OCI-LY1 (cell line): ENCODE measurements around the gene PHF19.

Experiments used
- H2AFZ ChIP-seq: fragments of 200-600 bp; sonication (generic), shearing (Covaris generic); 2 replicates; pipeline ENCODE4 v1.6.0; 2014; ENCODE audit warnings: antibody characterized with exemption, mild to moderate bottlenecking, low read length
- H3F3A ChIP-seq: fragments of 200-600 bp; sonication (generic), shearing (Covaris generic); 2 replicates; pipeline ENCODE4 v1.6.0; 2014; ENCODE audit warnings: mild to moderate bottlenecking, antibody characterized with exemption, low read length, moderate library complexity; ENCODE audit not compliant: insufficient read depth
- H3K27ac ChIP-seq: fragments of 200-600 bp; sonication (generic); 2 replicates; pipeline ENCODE4 v1.5.1; 2014; ENCODE audit warnings: low read length, mixed run types, mild to moderate bottlenecking, low read depth; ENCODE audit not compliant: poor library complexity, severe bottlenecking
- H3K27me3 ChIP-seq: fragments of 200-600 bp; sonication (generic); 2 replicates; pipeline ENCODE4 v1.6.0; 2014; ENCODE audit warnings: antibody characterized with exemption, mild to moderate bottlenecking, low read length, moderate library complexity; ENCODE audit not compliant: insufficient read depth
- H3K36me3 ChIP-seq: fragments of 200-600 bp; sonication (generic); 2 replicates; pipeline ENCODE4 v1.6.1; 2014; ENCODE audit warnings: mild to moderate bottlenecking, antibody characterized with exemption, low read length, moderate library complexity, mixed read lengths; ENCODE audit not compliant: insufficient read depth
- H3K4me1 ChIP-seq: fragments of 200-600 bp; sonication (generic); 2 replicates; pipeline ENCODE4 v1.5.1; 2014; ENCODE audit warnings: mild to moderate bottlenecking, low read length, moderate library complexity; ENCODE audit not compliant: insufficient read depth, severe bottlenecking
- H3K4me2 ChIP-seq: fragments of 200-600 bp; sonication (generic), shearing (Covaris generic); 2 replicates; pipeline ENCODE4 v1.6.1; 2014; ENCODE audit warnings: low read length
- H3K4me3 ChIP-seq: fragments of 200-600 bp; sonication (generic); 2 replicates; pipeline ENCODE4 v1.5.1; 2014; ENCODE audit warnings: low read length, low read depth, mild to moderate bottlenecking, mixed read lengths; ENCODE audit not compliant: poor library complexity, severe bottlenecking
- H3K79me2 ChIP-seq: fragments of 200-600 bp; shearing (Covaris generic); 2 replicates; pipeline ENCODE4 v1.6.1; 2016; ENCODE audit warnings: mixed run types, low read length, mixed read lengths; ENCODE audit not compliant: insufficient read depth
- H3K9ac ChIP-seq: fragments of 200-600 bp; sonication (generic), shearing (Covaris generic); 2 replicates; pipeline ENCODE4 v1.6.1; 2014; ENCODE audit warnings: mild to moderate bottlenecking, low read length, mixed read lengths
- H3K9me2 ChIP-seq: fragments of 200-600 bp; sonication (generic), shearing (Covaris generic); 2 replicates; pipeline ENCODE4 v1.6.1; 2014; ENCODE audit warnings: low read depth, mild to moderate bottlenecking, low read length, mixed read lengths
- H3K9me3 ChIP-seq: fragments of 200-600 bp; shearing (Covaris generic); 2 replicates; pipeline ENCODE4 v1.6.1; 2014; ENCODE audit warnings: low read length, mixed read lengths
- H4K20me1 ChIP-seq: fragments of 200-600 bp; sonication (generic), shearing (Covaris generic); 2 replicates; pipeline ENCODE4 v1.6.0; 2016; ENCODE audit warnings: mild to moderate bottlenecking, low read length; ENCODE audit not compliant: insufficient read depth
- CTCF ChIP-seq: fragments of 200-600 bp; sonication (generic), shearing (Covaris generic); IDR thresholded peaks from 2 replicates; pipeline ENCODE4 v1.5.1; 2017; ENCODE audit warnings: mild to moderate bottlenecking, antibody characterized with exemption, low read length, moderate library complexity, mixed read lengths
- EZH2 ChIP-seq: fragments of 200-600 bp; sonication (generic), shearing (Covaris generic); IDR thresholded peaks from 2 replicates; pipeline ENCODE4 v1.8.0; 2017; ENCODE audit warnings: borderline replicate concordance, mixed run types, mild to moderate bottlenecking, antibody characterized with exemption, low read length, moderate library complexity, mixed read lengths

PHF19 gene

DNA sequence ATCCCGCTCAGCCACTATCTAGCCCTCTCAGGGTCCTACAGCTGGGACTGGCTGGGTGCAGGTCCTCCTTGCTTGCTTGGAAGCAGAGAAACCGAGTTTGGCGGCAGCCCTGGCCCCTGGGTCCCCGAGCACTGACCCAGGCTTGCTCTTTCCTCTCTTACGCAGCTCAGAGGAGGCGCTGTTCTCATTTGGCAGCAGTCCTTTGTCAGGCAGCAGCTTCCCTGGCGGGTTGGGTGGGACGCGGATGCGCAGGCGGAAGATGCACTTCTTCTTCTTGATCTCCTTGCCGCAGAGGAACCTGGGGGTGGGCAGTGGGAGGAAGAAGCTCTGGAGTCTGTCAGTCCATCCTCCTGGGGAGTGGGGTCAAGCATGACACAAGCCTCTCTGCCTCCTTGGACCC, 14.5 kb downstream of the PHF19 start:
- Histone ChIP-seq H3K79me2 (no peaks in the 10 kb centered on the region), H3K27ac (no peak overlapping the region), H3K4me1 (no peaks in the 10 kb centered on the region), H3K9ac (no peak overlapping the region), H3K4me3 (no peak overlapping the region), H3K36me3 (peaks cover 85% of the 10 kb centered on the region; the same call in 1 of the 2 replicates), H3F3A (no peaks in the 10 kb centered on the region), H3K9me2 (no peaks in the 10 kb centered on the region), H3K27me3 (no peaks in the 10 kb centered on the region), H3K9me3 (no peaks in the 10 kb centered on the region), H3K4me2 (no peak overlapping the region), H4K20me1 (no peaks in the 10 kb centered on the region), H2AFZ (no peak overlapping the region)
- TF ChIP-seq EZH2 (no peak), CTCF (no peak)

GRCh38 chr9:120861935-120862334, 15.1 kb downstream of the PHF19 start:
- Histone ChIP-seq H3K4me3 (no peak overlapping the region), H3F3A (no peaks in the 10 kb centered on the region), H3K79me2 (no peaks in the 10 kb centered on the region), H3K4me1 (no peaks in the 10 kb centered on the region), H3K27me3 (no peaks in the 10 kb centered on the region), H3K9me3 (no peaks in the 10 kb centered on the region), H3K9me2 (no peaks in the 10 kb centered on the region), H3K36me3 (peaks cover 85% of the 10 kb centered on the region; the same call in 1 of the 2 replicates), H2AFZ (no peak overlapping the region), H3K4me2 (no peak overlapping the region), H3K27ac (no peak overlapping the region), H4K20me1 (no peaks in the 10 kb centered on the region), H3K9ac (no peak overlapping the region)
- TF ChIP-seq CTCF (no peak), EZH2 (no peak)

DNA sequence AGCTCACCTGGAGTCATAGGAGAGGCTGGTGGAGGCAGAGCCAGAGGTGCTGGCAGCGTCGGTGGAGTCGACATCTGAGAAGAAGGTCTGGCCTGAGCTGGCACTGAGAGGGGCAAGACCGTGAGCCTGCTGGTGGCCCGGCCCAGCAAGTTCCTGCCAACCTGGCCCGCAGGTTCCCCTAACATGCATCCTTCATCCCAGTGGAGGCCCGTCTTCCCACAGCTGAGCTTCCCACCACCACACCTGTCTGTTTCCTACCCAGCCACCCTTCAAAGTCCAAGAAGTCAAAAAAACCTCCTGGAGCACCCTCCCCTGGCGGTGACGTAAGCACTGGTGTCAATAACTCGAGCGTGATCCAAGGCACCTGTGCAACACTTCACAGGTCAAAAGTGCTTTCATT, 16.9 kb downstream of the PHF19 start:
- no peak overlapping the region for H2AFZ ChIP-seq
- no peaks in the 10 kb centered on the region for H3K9me3 ChIP-seq
- peaks cover 70% of the 10 kb centered on the region; the same call in 1 of the 2 replicates for H3K36me3 ChIP-seq
- H3K27ac ChIP-seq, result no peak overlapping the region
- no peak overlapping the region for H3K4me2 ChIP-seq
- no peaks in the 10 kb centered on the region for H3F3A ChIP-seq
- no peak for TF ChIP-seq CTCF
- TF ChIP-seq EZH2, result no peak
- H3K9ac ChIP-seq, result no peak overlapping the region
- no peaks in the 10 kb centered on the region for H3K79me2 ChIP-seq
- no peaks in the 10 kb centered on the region for H3K9me2 ChIP-seq
- no peaks in the 10 kb centered on the region for H4K20me1 ChIP-seq
- H3K4me1 ChIP-seq, result no peaks in the 10 kb centered on the region
- no peaks in the 10 kb centered on the region for H3K27me3 ChIP-seq
- no peak overlapping the region for H3K4me3 ChIP-seq
